SK-N-SH (cell line): ENCODE data around the gene RPS6KA2.
A peak's percentile ranks its signal among the peaks of the same experiment; 100 is the strongest.

Experiments
- CHD2 ChIP-seq: fragments of 150-350 bp; IDR thresholded peaks from 2 replicates; pipeline ENCODE4 v1.6.1; 2018; ENCODE audit warnings: low read length; ENCODE audit not compliant: partially characterized antibody
- EZH2phosphoT487 ChIP-seq: fragments of 200-600 bp; sonication (generic); IDR thresholded peaks from 2 replicates; pipeline ENCODE4 v1.6.1; 2017; ENCODE audit warnings: low read depth, mixed run types, mild to moderate bottlenecking, antibody characterized with exemption, moderate library complexity, borderline replicate concordance
- GABPA ChIP-seq: IDR thresholded peaks from 2 replicates; pipeline ENCODE4 v1.4.0; 2012; ENCODE audit warnings: low read depth, mild to moderate bottlenecking
- NRF1 ChIP-seq: IDR thresholded peaks from 2 replicates; pipeline ENCODE4 v1.6.1; 2012; ENCODE audit warnings: low read depth, mild to moderate bottlenecking, low read length
- POLR2AphosphoS5 ChIP-seq: IDR thresholded peaks from 2 replicates; pipeline ENCODE4 v1.6.1; 2012; ENCODE audit warnings: low read depth, low read length
- RFX5 ChIP-seq: IDR thresholded peaks from 2 replicates; pipeline ENCODE4 v1.6.1; 2012; ENCODE audit warnings: mild to moderate bottlenecking, improper control_type of control experiment, low read length
- RXRA ChIP-seq: IDR thresholded peaks from 2 replicates; pipeline ENCODE4 v1.4.0; 2012; ENCODE audit warnings: low read depth, mild to moderate bottlenecking, borderline replicate concordance
- TAF1 ChIP-seq: IDR thresholded peaks from 2 replicates; pipeline ENCODE4 v1.6.1; 2012; ENCODE audit warnings: low read depth, mild to moderate bottlenecking, low read length, moderate library complexity, borderline replicate concordance
- TCF12 ChIP-seq: IDR thresholded peaks from 2 replicates; pipeline ENCODE4 v1.4.0; 2012
- YY1 ChIP-seq: IDR thresholded peaks from 2 replicates; pipeline ENCODE4 v1.4.0; 2012; ENCODE audit warnings: low read depth, mild to moderate bottlenecking
- TF ChIP-seq, protein P1 (sequence below): IDR thresholded peaks from 2 replicates; pipeline ENCODE4 v1.4.0; 2012; ENCODE audit warnings: low read depth
- TF ChIP-seq, protein P2 (sequence below): fragments of 200-600 bp; sonication (generic); IDR thresholded peaks from 2 replicates; pipeline ENCODE4 v1.6.1; 2017; ENCODE audit warnings: antibody characterized with exemption, mild to moderate bottlenecking, moderate library complexity
- TF ChIP-seq, protein P3 (sequence below): fragments of 150-350 bp; IDR thresholded peaks from 2 replicates; pipeline ENCODE4 v1.6.1; 2017; ENCODE audit warnings: antibody characterized with exemption, low read length, low read depth, borderline replicate concordance
- TF ChIP-seq, protein P4 (sequence below): fragments of 150-350 bp; IDR thresholded peaks from 2 replicates; pipeline ENCODE4 v1.6.1; 2016; ENCODE audit warnings: mild to moderate bottlenecking, low read depth, low read length

DNA sequence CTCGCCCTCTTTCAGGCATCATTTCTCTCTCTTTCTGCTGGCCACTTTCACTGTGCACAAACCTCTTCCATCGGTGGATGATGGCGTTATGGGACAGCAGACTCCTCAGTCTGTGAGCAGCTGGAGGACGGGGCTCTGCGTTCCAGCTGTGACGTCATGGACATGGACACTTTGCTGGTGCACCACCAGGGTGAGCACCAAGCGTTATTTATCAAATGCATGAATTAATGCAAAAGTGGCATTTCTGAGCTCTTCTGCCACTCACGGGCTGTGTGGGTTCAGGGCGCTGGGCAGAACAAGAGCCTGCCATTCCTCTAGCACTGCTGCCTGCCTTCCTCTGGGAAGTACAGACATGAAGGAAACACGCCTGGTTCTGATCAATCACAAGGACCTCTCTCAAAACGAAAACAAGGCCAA lies 161.4 kb downstream of the RPS6KA2 start:
- TF ChIP-seq EZH2phosphoT487 (no peak), YY1 (no peak), RFX5 (no peak), TAF1 (no peak), CHD2 (no peak), POLR2AphosphoS5 (no peak), RXRA (no peak), TCF12 (no peak), GABPA (no peak), NRF1 (no peak)
- TF ChIP-seq, protein P1, sequence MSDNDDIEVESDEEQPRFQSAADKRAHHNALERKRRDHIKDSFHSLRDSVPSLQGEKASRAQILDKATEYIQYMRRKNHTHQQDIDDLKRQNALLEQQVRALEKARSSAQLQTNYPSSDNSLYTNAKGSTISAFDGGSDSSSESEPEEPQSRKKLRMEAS = no peak
- TF ChIP-seq, protein P2, sequence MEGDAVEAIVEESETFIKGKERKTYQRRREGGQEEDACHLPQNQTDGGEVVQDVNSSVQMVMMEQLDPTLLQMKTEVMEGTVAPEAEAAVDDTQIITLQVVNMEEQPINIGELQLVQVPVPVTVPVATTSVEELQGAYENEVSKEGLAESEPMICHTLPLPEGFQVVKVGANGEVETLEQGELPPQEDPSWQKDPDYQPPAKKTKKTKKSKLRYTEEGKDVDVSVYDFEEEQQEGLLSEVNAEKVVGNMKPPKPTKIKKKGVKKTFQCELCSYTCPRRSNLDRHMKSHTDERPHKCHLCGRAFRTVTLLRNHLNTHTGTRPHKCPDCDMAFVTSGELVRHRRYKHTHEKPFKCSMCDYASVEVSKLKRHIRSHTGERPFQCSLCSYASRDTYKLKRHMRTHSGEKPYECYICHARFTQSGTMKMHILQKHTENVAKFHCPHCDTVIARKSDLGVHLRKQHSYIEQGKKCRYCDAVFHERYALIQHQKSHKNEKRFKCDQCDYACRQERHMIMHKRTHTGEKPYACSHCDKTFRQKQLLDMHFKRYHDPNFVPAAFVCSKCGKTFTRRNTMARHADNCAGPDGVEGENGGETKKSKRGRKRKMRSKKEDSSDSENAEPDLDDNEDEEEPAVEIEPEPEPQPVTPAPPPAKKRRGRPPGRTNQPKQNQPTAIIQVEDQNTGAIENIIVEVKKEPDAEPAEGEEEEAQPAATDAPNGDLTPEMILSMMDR = peak; percentile 29
- TF ChIP-seq, protein P3, sequence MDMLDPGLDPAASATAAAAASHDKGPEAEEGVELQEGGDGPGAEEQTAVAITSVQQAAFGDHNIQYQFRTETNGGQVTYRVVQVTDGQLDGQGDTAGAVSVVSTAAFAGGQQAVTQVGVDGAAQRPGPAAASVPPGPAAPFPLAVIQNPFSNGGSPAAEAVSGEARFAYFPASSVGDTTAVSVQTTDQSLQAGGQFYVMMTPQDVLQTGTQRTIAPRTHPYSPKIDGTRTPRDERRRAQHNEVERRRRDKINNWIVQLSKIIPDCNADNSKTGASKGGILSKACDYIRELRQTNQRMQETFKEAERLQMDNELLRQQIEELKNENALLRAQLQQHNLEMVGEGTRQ = no peak
- TF ChIP-seq, protein P4, sequence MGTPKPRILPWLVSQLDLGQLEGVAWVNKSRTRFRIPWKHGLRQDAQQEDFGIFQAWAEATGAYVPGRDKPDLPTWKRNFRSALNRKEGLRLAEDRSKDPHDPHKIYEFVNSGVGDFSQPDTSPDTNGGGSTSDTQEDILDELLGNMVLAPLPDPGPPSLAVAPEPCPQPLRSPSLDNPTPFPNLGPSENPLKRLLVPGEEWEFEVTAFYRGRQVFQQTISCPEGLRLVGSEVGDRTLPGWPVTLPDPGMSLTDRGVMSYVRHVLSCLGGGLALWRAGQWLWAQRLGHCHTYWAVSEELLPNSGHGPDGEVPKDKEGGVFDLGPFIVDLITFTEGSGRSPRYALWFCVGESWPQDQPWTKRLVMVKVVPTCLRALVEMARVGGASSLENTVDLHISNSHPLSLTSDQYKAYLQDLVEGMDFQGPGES = no peak
